ENCODE results near the gene TOB2. TPM values are rescaled to one million over a fixed set of nuclear protein-coding genes. Genes with fewer than 3 reads are reported as not detected.
"Not testable (repeated sequence)": the region's sequence is repeated elsewhere in the genome, so short reads cannot be mapped to it uniquely, and the experiment has no call there.

The TOB2 gene
- total and polyA plus RNA-seq, 7 donors, result 13.2 to 38.2 (median 29.6) TPM

- Histone ChIP-seq H3K4me1 (peaks cover 0 to 47% (median 39%) of the 10 kb centered on the region in 4 donors), H3K27me3 (no peaks in the 10 kb centered on the region), H3K9me3 (no peaks in the 10 kb centered on the region), H3K27ac (peak overlapping the region; percentile 97 to 99 (median 98)), H3K36me3 (peaks cover 0 to 23% (median 3%) of the 10 kb centered on the region in 4 donors), H3K4me3 (peak overlapping the region; percentile 89 to 99 (median 98))
- DNase-seq, result peak; percentile 97
- 0 to 1% methylated on average over 35 of the region's 35 CpGs for WGBS, 2 donors
- TF ChIP-seq CTCF (IDR thresholded peaks at IDR 0.05), result no peak
- peak; percentile 79 to 94 (median 86) for TF ChIP-seq POLR2AphosphoS5 (IDR thresholded peaks at IDR 0.05)
- TF ChIP-seq POLR2A (IDR thresholded peaks at IDR 0.05), result peak; percentile 47 to 48
- peak in 1 of 4 donors; percentile 35 for TF ChIP-seq EP300 (IDR thresholded peaks at IDR 0.05)
- intact Hi-C loops (cut with DNase I), result no loop called here
Measured at GRCh38 chr22:41444360-41445128, 2.1 kb downstream of the TOB2 start.

GRCh38 chr22:41442240-41442792 is 4.3 kb downstream of the TOB2 start:
- no peak overlapping the region for H3K4me3 ChIP-seq
- peaks cover 0 to 49% (median 45%) of the 10 kb centered on the region in 4 donors for H3K4me1 ChIP-seq
- H3K36me3 ChIP-seq, result peaks cover 0 to 26% (median 5%) of the 10 kb centered on the region in 4 donors
- no peak for TF ChIP-seq POLR2AphosphoS5 (IDR thresholded peaks at IDR 0.05)
- TF ChIP-seq EP300 (IDR thresholded peaks at IDR 0.05), result no peak
- TF ChIP-seq POLR2A (IDR thresholded peaks at IDR 0.05), result no peak
- TF ChIP-seq CTCF (IDR thresholded peaks at IDR 0.05), result no peak
- H3K9me3 ChIP-seq, result no peaks in the 10 kb centered on the region
- 22 to 68% methylated on average over 2 of the region's 2 CpGs for WGBS, 2 donors
- H3K27ac ChIP-seq, result peak overlapping the region; percentile 97 to 99 (median 98)
- DNase-seq, result no peak
- intact Hi-C loops (cut with DNase I), result no loop called here
- H3K27me3 ChIP-seq, result no peaks in the 10 kb centered on the region

- DNase-seq; H3K27me3 ChIP-seq; H3K4me3 ChIP-seq; H3K9me3 ChIP-seq; intact Hi-C loops (cut with DNase I): not testable (repeated sequence)
- Histone ChIP-seq H3K4me1 (peaks cover 0 to 61% (median 54%) of the 10 kb centered on the region in 4 donors), H3K36me3 (peaks cover 18 to 44% (median 23%) of the 10 kb centered on the region in 4 donors), H3K27ac (peak overlapping the region; percentile 13 to 43 (median 22))
- 85 to 92% methylated on average over 5 of the region's 5 CpGs for WGBS, 2 donors
Measured at GRCh38 chr22:41440511-41440910, 6.1 kb downstream of the TOB2 start.

- peaks cover 24 to 65% (median 30%) of the 10 kb centered on the region in 4 donors for H3K36me3 ChIP-seq
Measured at GRCh38 chr22:41437198-41437597, 9.4 kb downstream of the TOB2 start.

More at GRCh38 chr22:41437198-41437597, 9.4 kb downstream of the TOB2 start:
- H3K9me3 ChIP-seq, result no peaks in the 10 kb centered on the region
- WGBS, 2 donors, result 93 to 94% methylated on average over 7 of the region's 7 CpGs
- intact Hi-C loops (cut with DNase I), result no loop called here
- H3K27ac ChIP-seq, result peak overlapping the region in 1 of 4 donors; percentile 12
- TF ChIP-seq POLR2A (IDR thresholded peaks at IDR 0.05), result no peak
- TF ChIP-seq EP300 (IDR thresholded peaks at IDR 0.05), result no peak
- TF ChIP-seq POLR2AphosphoS5 (IDR thresholded peaks at IDR 0.05), result no peak
- no peak for TF ChIP-seq CTCF (IDR thresholded peaks at IDR 0.05)
- H3K4me1 ChIP-seq, result peaks cover 0 to 72% (median 50%) of the 10 kb centered on the region in 4 donors
- H3K4me3 ChIP-seq, result no peak overlapping the region
- no peak for DNase-seq
- no peaks in the 10 kb centered on the region for H3K27me3 ChIP-seq
